Breast epithelium (tissue), 3 donors: ENCODE measurements around the gene TFPI.

Source experiments
- POLR2AphosphoS5 ChIP-seq, 3 donors: sonication (generic); formaldehyde crosslinking; IDR thresholded peaks; one replicate each; pipeline ENCODE4 v1.6.1; 2017; ENCODE audit warnings: antibody characterized with exemption in 3 of 3
- TF ChIP-seq, protein P1 (sequence below), 3 donors: fragments of 450-650 bp; IDR thresholded peaks; one replicate each; pipeline ENCODE4 v1.5.1; 2016 to 2017; ENCODE audit warnings: antibody characterized with exemption in 3 of 3, mild to moderate bottlenecking in 3 of 3, moderate library complexity in 3 of 3

DNA sequence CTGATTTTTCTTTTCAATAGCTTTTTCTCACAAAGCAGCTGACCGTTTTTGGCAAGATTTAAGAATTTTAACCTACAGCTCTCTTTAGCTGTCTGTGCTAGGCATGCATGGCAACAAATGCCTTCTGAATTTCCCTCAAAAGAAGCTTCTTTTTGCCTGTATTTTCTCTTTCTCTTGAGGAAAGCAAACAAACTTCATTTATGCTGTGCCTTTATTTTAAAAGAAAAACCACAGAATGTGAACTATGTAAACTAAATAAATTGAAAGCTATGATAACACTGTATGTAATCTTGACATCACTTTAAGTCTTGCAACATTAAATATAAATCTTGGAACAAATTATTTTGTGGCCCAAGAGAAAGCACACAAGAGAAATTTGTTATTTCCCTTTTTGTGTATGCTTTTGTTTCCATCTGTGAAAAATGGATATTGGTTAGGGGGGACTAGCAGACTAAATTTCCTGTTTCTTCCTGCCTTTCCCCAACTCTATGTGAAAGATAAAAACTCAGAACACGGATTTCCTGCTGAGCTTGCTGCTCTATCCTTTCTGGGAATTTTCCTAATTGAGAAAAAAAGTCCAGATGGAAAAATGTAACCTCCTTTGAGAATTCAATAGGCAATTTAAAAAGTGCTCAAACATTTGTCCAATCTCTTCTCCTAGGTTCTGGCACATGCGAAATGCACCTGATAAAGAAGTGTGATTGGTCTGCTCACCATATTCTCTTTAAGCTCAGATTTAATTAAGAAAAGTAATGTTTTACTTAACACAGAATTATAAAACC, 20.9 kb upstream of the TFPI start:
- TF ChIP-seq, protein P1, sequence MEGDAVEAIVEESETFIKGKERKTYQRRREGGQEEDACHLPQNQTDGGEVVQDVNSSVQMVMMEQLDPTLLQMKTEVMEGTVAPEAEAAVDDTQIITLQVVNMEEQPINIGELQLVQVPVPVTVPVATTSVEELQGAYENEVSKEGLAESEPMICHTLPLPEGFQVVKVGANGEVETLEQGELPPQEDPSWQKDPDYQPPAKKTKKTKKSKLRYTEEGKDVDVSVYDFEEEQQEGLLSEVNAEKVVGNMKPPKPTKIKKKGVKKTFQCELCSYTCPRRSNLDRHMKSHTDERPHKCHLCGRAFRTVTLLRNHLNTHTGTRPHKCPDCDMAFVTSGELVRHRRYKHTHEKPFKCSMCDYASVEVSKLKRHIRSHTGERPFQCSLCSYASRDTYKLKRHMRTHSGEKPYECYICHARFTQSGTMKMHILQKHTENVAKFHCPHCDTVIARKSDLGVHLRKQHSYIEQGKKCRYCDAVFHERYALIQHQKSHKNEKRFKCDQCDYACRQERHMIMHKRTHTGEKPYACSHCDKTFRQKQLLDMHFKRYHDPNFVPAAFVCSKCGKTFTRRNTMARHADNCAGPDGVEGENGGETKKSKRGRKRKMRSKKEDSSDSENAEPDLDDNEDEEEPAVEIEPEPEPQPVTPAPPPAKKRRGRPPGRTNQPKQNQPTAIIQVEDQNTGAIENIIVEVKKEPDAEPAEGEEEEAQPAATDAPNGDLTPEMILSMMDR (IDR thresholded peaks at IDR 0.05) = no peak
- TF ChIP-seq POLR2AphosphoS5 (IDR thresholded peaks at IDR 0.05) = no peak
